RWPE1 (cell line): ENCODE results near the gene HADH.

Experiments used
- CTCF ChIA-PET: fragments of 350-600 bp; sonication (Branson Sonifier 250); formaldehyde crosslinking; extraction: SDS; loops from one replicate; lab custom pipeline; 2021; lab: Yijun Ruan, JAX
- POLR2A ChIA-PET: fragments of 400-600 bp; formaldehyde crosslinking; extraction: SDS; loops from one replicate; lab custom pipeline; 2020; ENCODE audit warnings: antibody characterized with exemption; ENCODE audit not compliant: low non-redundant PET; lab: Yijun Ruan, JAX
- DNase-seq: peaks from one replicate; pipeline ENCODE4 v3.0.0; 2012; ENCODE audit warnings: low spot score
- H3K27ac ChIP-seq: fragments of 450-650 bp; 2 replicates; pipeline ENCODE4 v1.5.1; 2017
- CTCF ChIP-seq: fragments of 450-650 bp; conservative IDR thresholded peaks from 2 replicates; pipeline ENCODE4 v1.5.1; 2017; ENCODE audit warnings: low read depth, mild to moderate bottlenecking

Gene HADH

DNA sequence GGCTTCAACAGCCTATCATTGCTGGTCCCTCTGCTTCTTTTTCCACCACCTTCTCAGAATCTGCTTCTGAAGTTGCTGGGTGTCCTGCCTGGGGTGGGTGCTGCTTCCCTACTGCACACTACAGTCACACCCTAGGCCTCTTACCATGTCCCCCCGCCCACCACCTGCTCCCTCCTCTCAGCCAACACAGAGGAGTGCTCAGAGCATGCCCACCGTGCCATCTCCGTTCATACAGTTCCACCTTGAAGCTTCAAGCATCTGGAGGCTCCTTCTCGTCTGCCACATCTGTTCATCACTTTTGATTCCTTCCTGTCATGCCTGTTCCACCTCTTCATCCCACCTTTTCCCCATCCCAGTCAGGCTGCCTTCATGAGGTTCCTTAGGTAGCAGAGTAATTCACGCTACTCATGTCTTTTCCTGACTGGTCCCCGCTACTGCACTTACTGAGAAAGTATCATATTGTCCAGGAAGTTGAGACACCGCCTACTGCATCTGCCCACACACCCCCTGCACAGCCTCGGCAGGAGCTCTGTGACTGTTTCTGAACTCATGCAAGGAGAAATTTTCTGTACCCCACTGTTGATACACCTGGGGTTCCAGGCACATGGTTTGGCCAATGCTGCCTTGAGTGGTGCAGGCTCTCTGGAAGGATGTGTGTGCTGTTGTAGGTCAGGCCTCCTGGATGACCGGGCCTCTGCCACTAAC, 39.5 kb downstream of the HADH start:
- POLR2A ChIA-PET: no interaction called here
- CTCF ChIA-PET: no interaction called here
- no peak for DNase-seq
- no peak for TF ChIP-seq CTCF
- no peak overlapping the region for H3K27ac ChIP-seq

DNA sequence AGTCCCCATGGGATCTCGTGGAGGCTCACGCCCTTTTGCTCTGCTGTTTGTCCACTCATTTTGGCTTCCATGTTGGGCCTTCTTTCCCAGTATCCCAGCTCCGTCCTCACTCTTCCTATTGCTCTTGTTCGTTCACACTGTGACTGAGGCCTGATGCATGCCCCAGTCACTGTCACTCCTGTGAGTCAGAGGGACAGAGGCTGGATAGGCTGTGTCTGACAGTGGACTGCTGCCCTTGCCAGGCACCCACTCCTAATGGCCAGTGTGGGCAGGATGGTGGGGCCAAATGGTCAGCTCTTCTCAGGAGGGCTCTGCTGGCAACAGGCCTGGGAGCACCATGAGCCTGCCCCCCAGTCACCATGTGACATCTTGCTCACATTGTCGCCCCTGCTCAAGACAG, 40.0 kb downstream of the HADH start:
- TF ChIP-seq CTCF: no peak
- no peak for DNase-seq
- H3K27ac ChIP-seq: no peak overlapping the region
- CTCF ChIA-PET: interaction anchor here (1.1 kb wide), 1 partner anchor 541 kb away, joined by 3 read pairs; no protein-coding TSS in a partner anchor
- POLR2A ChIA-PET: no interaction called here

- H3K27ac ChIP-seq: no peak overlapping the region
- POLR2A ChIA-PET: no interaction called here
- no peak for TF ChIP-seq CTCF
- DNase-seq: no peak
- CTCF ChIA-PET: interaction anchor here (0.6 to 1.1 kb wide), 2 partner anchors 104 to 541 kb away, joined by 3 to 4 read pairs; no protein-coding TSS in a partner anchor
Observed at GRCh38 chr4:108030332-108030731, 40.6 kb downstream of the HADH start.

GRCh38 chr4:108031427-108032083, 41.9 kb downstream of the HADH start:
- peak; percentile 12 for DNase-seq
- POLR2A ChIA-PET: no interaction called here

DNA sequence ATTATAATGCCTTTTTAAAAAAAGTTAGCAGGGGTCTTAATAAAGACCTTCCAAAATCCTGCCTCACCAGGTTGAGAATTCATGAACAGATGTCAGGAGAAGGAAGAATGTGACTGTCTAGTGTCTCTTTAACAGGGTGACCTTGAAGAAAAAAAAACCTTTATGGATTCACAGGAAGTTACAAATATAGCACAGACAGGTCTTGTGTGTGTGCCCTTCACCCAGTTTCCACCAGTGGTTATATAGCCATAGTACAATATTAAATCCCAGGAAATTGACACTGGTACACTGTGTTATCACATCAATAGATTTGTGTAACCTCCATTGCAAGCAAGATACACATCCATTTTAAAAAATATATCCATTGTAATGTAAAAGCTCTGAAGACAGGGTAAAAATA, 43.7 kb downstream of the HADH start:
- no peak for TF ChIP-seq CTCF
- CTCF ChIA-PET: interaction anchor here (0.6 kb wide), 2 partner anchors 539 to 896 kb away, joined by 3 read pairs; no protein-coding TSS in a partner anchor
- no peak for DNase-seq
- POLR2A ChIA-PET: no interaction called here
- H3K27ac ChIP-seq: no peak overlapping the region

More at GRCh38 chr4:108031427-108032083, 41.9 kb downstream of the HADH start:
- H3K27ac ChIP-seq: no peak overlapping the region
- CTCF ChIA-PET: no interaction called here
- no peak for TF ChIP-seq CTCF

DNA sequence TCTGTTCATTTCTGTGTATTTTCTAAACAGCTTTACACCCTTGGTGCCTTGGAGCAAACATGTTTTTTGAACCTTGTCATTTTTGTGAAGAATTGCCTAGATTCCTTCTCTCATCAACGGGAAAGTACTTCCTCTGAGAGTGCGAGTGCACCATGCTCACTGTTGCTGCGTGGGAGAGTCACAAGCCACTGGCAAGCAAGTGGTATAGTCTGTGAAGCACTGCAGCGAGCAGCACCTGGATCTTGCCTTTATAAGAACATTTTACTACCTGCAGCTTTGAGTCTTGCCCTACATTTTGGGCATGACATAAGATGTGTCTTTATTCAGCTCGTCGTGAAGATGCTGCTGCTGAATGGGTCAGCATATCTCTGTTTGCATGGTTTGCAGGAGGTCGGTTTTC, 44.9 kb downstream of the HADH start:
- DNase-seq: no peak
- ChIA-PET CTCF (interaction anchor here (0.9 kb wide), 1 partner anchor 16 kb away, joined by 3 read pairs; no protein-coding TSS in a partner anchor), POLR2A (no interaction called here)
- TF ChIP-seq CTCF: no peak
- no peak overlapping the region for H3K27ac ChIP-seq
